Loucy (cell line): Measurements from ENCODE around the gene CCDC110.

ENCODE experiments used
- H2AFZ ChIP-seq: fragments of 200-600 bp; sonication (generic); 2 replicates; pipeline ENCODE4 v1.6.0; 2016; ENCODE audit warnings: antibody characterized with exemption, mild to moderate bottlenecking, low read length, moderate library complexity
- H3F3A ChIP-seq: fragments of 200-600 bp; 2 replicates; pipeline ENCODE4 v1.6.0; 2016; ENCODE audit warnings: antibody characterized with exemption, low read depth, mild to moderate bottlenecking
- H3K27me3 ChIP-seq: fragments of 200-600 bp; sonication (generic); 2 replicates; pipeline ENCODE4 v1.6.1; 2014; ENCODE audit warnings: low read length, mild to moderate bottlenecking; ENCODE audit not compliant: insufficient read depth, poor library complexity, severe bottlenecking
- H3K36me3 ChIP-seq: fragments of 200-600 bp; sonication (generic); 2 replicates; pipeline ENCODE4 v1.6.1; 2016; ENCODE audit warnings: low read length; ENCODE audit not compliant: insufficient read depth
- H3K4me1 ChIP-seq: fragments of 200-600 bp; sonication (generic); 2 replicates; pipeline ENCODE4 v1.5.1; 2014; ENCODE audit warnings: low read length, mild to moderate bottlenecking; ENCODE audit not compliant: insufficient read depth, poor library complexity, severe bottlenecking
- H3K4me2 ChIP-seq: fragments of 200-600 bp; sonication (generic); 2 replicates; pipeline ENCODE4 v1.6.0; 2014; ENCODE audit warnings: antibody characterized with exemption, low read length, low read depth, mild to moderate bottlenecking; ENCODE audit not compliant: poor library complexity, severe bottlenecking
- H3K4me3 ChIP-seq: fragments of 200-600 bp; sonication (generic); 2 replicates; pipeline ENCODE4 v1.5.1; 2014; ENCODE audit warnings: low read length, mild to moderate bottlenecking, mixed read lengths; ENCODE audit not compliant: poor library complexity, severe bottlenecking
- H3K79me2 ChIP-seq: fragments of 200-600 bp; sonication (generic); 2 replicates; pipeline ENCODE4 v1.6.1; 2014; ENCODE audit warnings: low read length; ENCODE audit not compliant: insufficient read depth
- H3K9ac ChIP-seq: fragments of 200-600 bp; sonication (generic); 2 replicates; pipeline ENCODE4 v1.6.0; 2014; ENCODE audit warnings: mild to moderate bottlenecking, low read depth, low read length, moderate library complexity; ENCODE audit not compliant: poor library complexity, severe bottlenecking
- H3K9me2 ChIP-seq: fragments of 200-600 bp; sonication (generic); replicated peaks from 2 replicates; pipeline ENCODE4 v1.6.1; 2016; ENCODE audit warnings: low read depth, low read length, mixed read lengths
- H3K9me3 ChIP-seq: fragments of 200-600 bp; sonication (generic); 2 replicates; pipeline ENCODE4 v1.6.1; 2014; ENCODE audit warnings: mild to moderate bottlenecking, antibody characterized with exemption, low read length, low read depth; ENCODE audit not compliant: insufficient read depth
- H4K20me1 ChIP-seq: fragments of 200-600 bp; sonication (generic); 2 replicates; pipeline ENCODE4 v1.6.0; 2014; ENCODE audit warnings: antibody characterized with exemption, low read length, mild to moderate bottlenecking; ENCODE audit not compliant: insufficient read depth, poor library complexity, severe bottlenecking
- EZH2phosphoT487 ChIP-seq: fragments of 200-600 bp; IDR thresholded peaks from 2 replicates; pipeline ENCODE4 v1.6.1; 2018; ENCODE audit warnings: antibody characterized with exemption, mild to moderate bottlenecking, moderate library complexity, borderline replicate concordance
- TF ChIP-seq, protein P1 (sequence below): fragments of 200-600 bp; sonication (generic); conservative IDR thresholded peaks from 2 replicates; pipeline ENCODE4 v1.5.1; 2014; ENCODE audit warnings: mild to moderate bottlenecking, antibody characterized with exemption, low read length

The CCDC110 gene

DNA sequence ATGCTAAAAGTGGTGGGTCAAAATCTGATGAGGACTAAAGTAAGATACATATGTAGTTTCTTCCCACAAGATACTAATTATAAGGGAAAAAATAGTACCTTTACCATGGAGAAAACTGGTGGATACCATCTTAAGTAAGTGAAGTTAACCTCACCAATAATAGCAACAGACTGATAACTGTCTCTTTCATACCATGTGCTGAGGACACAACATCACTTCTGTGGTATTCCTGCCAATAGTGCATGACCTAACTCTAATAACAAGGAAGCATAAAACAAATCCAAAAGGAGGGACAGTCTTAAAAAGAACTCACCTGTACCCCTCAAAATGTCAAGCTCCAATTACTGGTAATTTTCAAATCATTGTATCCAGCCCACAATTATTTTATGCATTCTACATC is 54.6 kb downstream of the CCDC110 start:
- peaks cover 21% of the 10 kb centered on the region; the same call in 1 of the 2 replicates for H3K36me3 ChIP-seq

DNA sequence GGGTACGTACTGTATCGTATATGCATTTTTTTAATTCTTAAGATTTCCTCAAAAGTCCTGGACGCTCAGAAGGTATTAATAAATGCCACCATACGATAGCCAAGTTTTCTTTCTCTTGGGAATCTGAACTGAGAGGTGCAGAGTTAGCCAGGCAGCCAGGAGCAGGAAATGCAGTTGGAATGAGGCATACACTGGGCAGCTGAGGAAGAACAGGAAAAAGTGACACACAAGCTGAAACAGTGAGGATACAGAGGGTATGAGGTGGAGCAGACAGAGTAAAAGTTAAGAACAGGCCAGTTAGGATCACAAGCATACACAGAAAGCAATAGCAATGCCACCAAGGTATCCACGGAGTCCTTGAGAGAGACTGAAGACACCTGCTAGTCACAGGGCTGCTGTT is 59.1 kb downstream of the CCDC110 start:
- Histone ChIP-seq H3F3A (no peaks in the 10 kb centered on the region), H3K9me3 (no peaks in the 10 kb centered on the region), H2AFZ (no peak overlapping the region), H3K9me2 (no peaks in the 10 kb centered on the region), H3K4me3 (no peak overlapping the region), H3K36me3 (peaks cover 21% of the 10 kb centered on the region; the same call in 1 of the 2 replicates), H3K4me1 (no peaks in the 10 kb centered on the region), H3K27me3 (no peaks in the 10 kb centered on the region), H4K20me1 (no peaks in the 10 kb centered on the region), H3K4me2 (no peak overlapping the region), H3K9ac (no peak overlapping the region), H3K79me2 (no peaks in the 10 kb centered on the region)
- TF ChIP-seq, protein P1, sequence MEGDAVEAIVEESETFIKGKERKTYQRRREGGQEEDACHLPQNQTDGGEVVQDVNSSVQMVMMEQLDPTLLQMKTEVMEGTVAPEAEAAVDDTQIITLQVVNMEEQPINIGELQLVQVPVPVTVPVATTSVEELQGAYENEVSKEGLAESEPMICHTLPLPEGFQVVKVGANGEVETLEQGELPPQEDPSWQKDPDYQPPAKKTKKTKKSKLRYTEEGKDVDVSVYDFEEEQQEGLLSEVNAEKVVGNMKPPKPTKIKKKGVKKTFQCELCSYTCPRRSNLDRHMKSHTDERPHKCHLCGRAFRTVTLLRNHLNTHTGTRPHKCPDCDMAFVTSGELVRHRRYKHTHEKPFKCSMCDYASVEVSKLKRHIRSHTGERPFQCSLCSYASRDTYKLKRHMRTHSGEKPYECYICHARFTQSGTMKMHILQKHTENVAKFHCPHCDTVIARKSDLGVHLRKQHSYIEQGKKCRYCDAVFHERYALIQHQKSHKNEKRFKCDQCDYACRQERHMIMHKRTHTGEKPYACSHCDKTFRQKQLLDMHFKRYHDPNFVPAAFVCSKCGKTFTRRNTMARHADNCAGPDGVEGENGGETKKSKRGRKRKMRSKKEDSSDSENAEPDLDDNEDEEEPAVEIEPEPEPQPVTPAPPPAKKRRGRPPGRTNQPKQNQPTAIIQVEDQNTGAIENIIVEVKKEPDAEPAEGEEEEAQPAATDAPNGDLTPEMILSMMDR: no peak
- TF ChIP-seq EZH2phosphoT487: no peak

More for the DNA sequence above, 54.6 kb downstream of the CCDC110 start:
- Histone ChIP-seq H3K4me1 (no peaks in the 10 kb centered on the region), H3F3A (no peaks in the 10 kb centered on the region), H3K4me3 (no peak overlapping the region), H3K9ac (no peak overlapping the region), H3K4me2 (no peak overlapping the region), H2AFZ (no peak overlapping the region), H3K9me2 (no peaks in the 10 kb centered on the region), H3K79me2 (no peaks in the 10 kb centered on the region), H3K27me3 (no peaks in the 10 kb centered on the region), H4K20me1 (no peaks in the 10 kb centered on the region), H3K9me3 (no peaks in the 10 kb centered on the region)
- TF ChIP-seq, protein P1: no peak
- TF ChIP-seq EZH2phosphoT487: no peak

DNA sequence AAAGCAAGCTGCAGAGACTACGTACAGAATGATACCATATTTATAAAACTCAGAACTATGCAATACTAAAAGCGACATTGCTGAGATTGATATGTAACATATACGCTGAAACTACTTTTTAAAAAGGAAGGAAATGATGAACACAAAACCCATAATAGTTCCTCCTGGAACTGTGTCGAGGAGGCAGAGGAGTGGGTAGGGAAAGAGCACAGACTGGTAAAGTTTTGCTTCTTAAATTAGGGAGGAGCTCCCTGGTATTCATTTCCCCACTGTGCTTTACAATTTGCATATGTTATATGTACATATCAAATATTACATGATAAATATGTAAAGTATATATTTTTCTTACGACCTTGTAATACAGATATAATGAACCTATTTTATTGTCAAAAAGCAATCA is 59.7 kb downstream of the CCDC110 start:
- Histone ChIP-seq H3K4me3 (no peak overlapping the region), H3K27me3 (no peaks in the 10 kb centered on the region), H3K36me3 (peaks cover 20% of the 10 kb centered on the region; the same call in 1 of the 2 replicates)

More for the DNA sequence above, 59.7 kb downstream of the CCDC110 start:
- Histone ChIP-seq H3F3A (no peaks in the 10 kb centered on the region), H3K4me1 (no peaks in the 10 kb centered on the region), H3K79me2 (no peaks in the 10 kb centered on the region), H3K9me3 (no peaks in the 10 kb centered on the region), H3K9me2 (no peaks in the 10 kb centered on the region), H2AFZ (no peak overlapping the region), H3K4me2 (no peak overlapping the region), H4K20me1 (no peaks in the 10 kb centered on the region), H3K9ac (no peak overlapping the region)
- TF ChIP-seq EZH2phosphoT487: no peak
- TF ChIP-seq, protein P1: no peak
